HepG2 (cell line): ENCODE data around the gene TATDN2. TPM values are rescaled to one million over a fixed set of nuclear protein-coding genes. Genes with fewer than 3 reads are reported as not detected.

Source experiments
- AGO2 ChIP-seq: fragments of 200-400 bp; formaldehyde crosslinking; optimal IDR thresholded peaks from 2 replicates; pipeline ENCODE3; 2017; ENCODE audit warnings: mild to moderate bottlenecking, low read depth, low read length, moderate library complexity
- ASH2L ChIP-seq: fragments of 300-600, 200-600 bp; sonication (generic); IDR thresholded peaks from 2 replicates; pipeline ENCODE4 v1.7.0; 2017; ENCODE audit warnings: low read depth, mild to moderate bottlenecking, moderate library complexity, mixed read lengths, low read length; ENCODE audit not compliant: insufficient read length
- HDAC1 ChIP-seq: sonication (generic); formaldehyde crosslinking; IDR thresholded peaks from 2 replicates; pipeline ENCODE4 v1.5.1; 2020; ENCODE audit warnings: mild to moderate bottlenecking, missing genetic modification reagents
- HOXA3 ChIP-seq: sonication (generic); formaldehyde crosslinking; IDR thresholded peaks from 2 replicates; pipeline ENCODE4 v1.5.0; 2020; ENCODE audit warnings: missing genetic modification reagents
- IRX3 ChIP-seq: sonication (generic); formaldehyde crosslinking; IDR thresholded peaks from 2 replicates; pipeline ENCODE4 v1.8.1; 2023; ENCODE audit warnings: mild to moderate bottlenecking, low read depth, missing genetic modification reagents, borderline replicate concordance
- NFYC ChIP-seq: IDR thresholded peaks from 2 replicates; pipeline ENCODE4 v1.6.1; 2016; ENCODE audit warnings: missing genetic modification reagents, missing compliant biosample characterization
- POLR2AphosphoS5 ChIP-seq: IDR thresholded peaks from 2 replicates; pipeline ENCODE4 v1.6.1; 2012; ENCODE audit warnings: low read depth, low read length
- RXRB ChIP-seq: IDR thresholded peaks from 2 replicates; pipeline ENCODE4 v1.6.1; 2016; ENCODE audit warnings: borderline replicate concordance, missing genetic modification reagents, missing compliant biosample characterization
- STAG1 ChIP-seq: sonication (generic); formaldehyde crosslinking; IDR thresholded peaks from 2 replicates; pipeline ENCODE4 v1.4.0; 2020; ENCODE audit warnings: missing genetic modification reagents
- ZBTB7A ChIP-seq: sonication (generic); formaldehyde crosslinking; IDR thresholded peaks from 2 replicates; pipeline ENCODE4 v1.8.0; 2022; ENCODE audit warnings: mild to moderate bottlenecking, missing genetic modification reagents
- ZFP1 ChIP-seq: IDR thresholded peaks from 2 replicates; pipeline ENCODE4 v1.6.1; 2016
- ZFYVE20 ChIP-seq: sonication (generic); formaldehyde crosslinking; IDR thresholded peaks from 2 replicates; pipeline ENCODE4 v1.8.0; 2023; ENCODE audit warnings: low read depth, mild to moderate bottlenecking, moderate library complexity, missing genetic modification reagents, borderline replicate concordance
- ZKSCAN8 ChIP-seq: IDR thresholded peaks from 2 replicates; pipeline ENCODE4 v1.6.1; 2016; ENCODE audit warnings: borderline replicate concordance, missing genetic modification reagents, missing compliant biosample characterization
- ZNF317 ChIP-seq: sonication (generic); formaldehyde crosslinking; IDR thresholded peaks from 2 replicates; pipeline ENCODE4 v1.5.0; 2020; ENCODE audit warnings: mild to moderate bottlenecking, missing genetic modification reagents
- ZNF329 ChIP-seq: sonication (generic); formaldehyde crosslinking; IDR thresholded peaks from 2 replicates; pipeline ENCODE4 v1.9.0; 2021; ENCODE audit warnings: low read depth, mild to moderate bottlenecking, missing genetic modification reagents
- ZNF441 ChIP-seq: sonication (generic); formaldehyde crosslinking; IDR thresholded peaks from 2 replicates; pipeline ENCODE4 v1.7.0; 2021; ENCODE audit warnings: missing genetic modification reagents, borderline replicate concordance
- ZNF468 ChIP-seq: sonication (generic); formaldehyde crosslinking; IDR thresholded peaks from 2 replicates; pipeline ENCODE4 v1.8.0; 2022; ENCODE audit warnings: mild to moderate bottlenecking, moderate library complexity, missing genetic modification reagents
- ZNF574 ChIP-seq: sonication (generic); formaldehyde crosslinking; IDR thresholded peaks from 2 replicates; pipeline ENCODE4 v1.4.0; 2020; ENCODE audit warnings: missing genetic modification reagents
- ZNF670 ChIP-seq: sonication (generic); formaldehyde crosslinking; IDR thresholded peaks from 2 replicates; pipeline ENCODE4 v1.8.0; 2022; ENCODE audit warnings: mild to moderate bottlenecking, missing genetic modification reagents, borderline replicate concordance
- ZNF710 ChIP-seq: sonication (generic); formaldehyde crosslinking; IDR thresholded peaks from 2 replicates; pipeline ENCODE4 v1.5.0; 2020; ENCODE audit warnings: mild to moderate bottlenecking, missing genetic modification reagents, borderline replicate concordance
- ZNF737 ChIP-seq: sonication (generic); formaldehyde crosslinking; IDR thresholded peaks from 2 replicates; pipeline ENCODE4 v1.5.0; 2020; ENCODE audit warnings: missing genetic modification reagents, mild to moderate bottlenecking, borderline replicate concordance
- polyA plus RNA-seq, 8 experiments: library from polyadenylated mRNA; depleted of rRNA in 3 of 8; stranded (reverse) in 7 of 8; unstranded in 1 of 8; fragments of >200 nt; fragmentation: Illumina TruSeq in 4 of 8; extraction: Trizol in 4 of 8; gene quantifications; 2 replicates each; pipeline versions ENCODE4 v1.2.1 to v1.2.3, GENCODE V29; 2011 to 2016; ENCODE audit warnings: low read depth in 4 of 8, missing spikeins in 1 of 8, mixed read lengths in 1 of 8; ENCODE audit not compliant: insufficient read depth in 1 of 8
- total RNA-seq, 5 experiments: library from RNA; depleted of rRNA; stranded (reverse); fragments of >200 nt; fragmentation: Illumina TruSeq; extraction: Trizol; gene quantifications; 2 replicates each; pipeline ENCODE4 v1.2.3, GENCODE V29; 2016; ENCODE audit warnings: low read depth in 1 of 5
- TF ChIP-seq, protein P1 (sequence below): IDR thresholded peaks from 2 replicates; pipeline ENCODE4 v1.6.1; 2012; ENCODE audit warnings: inconsistent platforms
- TF ChIP-seq, protein P2 (sequence below): sonication (generic); formaldehyde crosslinking; IDR thresholded peaks from 2 replicates; pipeline ENCODE4 v1.4.0; 2020; ENCODE audit warnings: missing genetic modification reagents

TATDN2 gene
- total and polyA plus RNA-seq, 2 of the 13 experiments (the other 11 are each of a cell fraction or from before 2014, with no cell fraction given) = 12.1 to 21.9 TPM

DNA sequence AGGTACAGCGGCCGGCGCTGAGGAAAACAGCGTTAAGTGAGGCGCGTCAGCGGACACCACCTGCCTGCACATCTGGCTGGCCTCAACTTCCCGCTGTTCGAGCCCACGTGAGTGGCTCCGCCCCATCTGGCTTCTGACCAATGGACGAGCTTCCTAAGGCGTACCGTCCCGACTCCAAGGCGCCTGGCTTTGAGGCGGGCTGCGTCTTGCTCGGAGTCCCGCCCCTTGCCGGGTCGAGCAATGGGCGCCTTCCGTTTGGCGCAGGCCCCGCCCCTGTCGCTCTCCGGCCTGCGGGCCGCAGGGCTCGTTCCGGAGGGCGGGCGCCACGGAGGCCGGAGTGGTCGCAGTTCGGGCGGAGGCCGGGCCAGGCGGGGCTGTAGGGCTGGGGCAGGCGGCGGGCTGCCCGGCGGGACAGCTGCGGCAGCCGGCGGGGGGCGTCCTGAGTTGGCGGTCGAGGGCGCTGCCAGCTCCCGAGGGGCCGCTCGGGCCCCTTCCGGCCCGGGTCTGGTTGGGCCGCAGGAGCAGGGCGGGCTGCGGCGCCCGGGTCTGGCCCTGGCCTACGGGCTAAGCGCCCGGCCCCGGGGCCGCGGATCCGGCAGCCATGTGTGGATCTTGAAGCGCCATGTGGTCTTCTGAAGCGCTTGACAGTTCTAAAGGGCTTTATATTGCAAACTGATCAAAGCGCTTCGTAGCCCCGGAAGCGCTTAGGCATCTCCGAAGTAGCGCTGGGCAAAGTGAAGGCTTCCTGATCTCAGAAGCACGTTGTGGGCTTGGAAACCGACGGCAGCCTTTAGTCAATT, at the start of gene TATDN2 (continued):
- 0 out of 2 replicates have a peak, but pooled peaks have one; percentile 30 for TF ChIP-seq ZNF670 (CRISPR knock-in tag)
- no peak for TF ChIP-seq ZBTB7A
- TF ChIP-seq ZFP1 (CRISPR knock-in tag) = no peak
- TF ChIP-seq, protein P1, sequence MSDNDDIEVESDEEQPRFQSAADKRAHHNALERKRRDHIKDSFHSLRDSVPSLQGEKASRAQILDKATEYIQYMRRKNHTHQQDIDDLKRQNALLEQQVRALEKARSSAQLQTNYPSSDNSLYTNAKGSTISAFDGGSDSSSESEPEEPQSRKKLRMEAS = peak; percentile 95
- 0 out of 2 replicates have a peak, but pooled peaks have one; percentile 29 for TF ChIP-seq ZNF710 (CRISPR knock-in tag)
- peak; percentile 51; the same call in 1 of the 2 replicates for TF ChIP-seq HDAC1 (CRISPR knock-in tag)
- TF ChIP-seq RXRB (CRISPR knock-in tag) = no peak; the same call in 1 of the 2 replicates
- peak; percentile 37; the same call in 1 of the 2 replicates for TF ChIP-seq ZKSCAN8 (CRISPR knock-in tag)
- peak; percentile 59 for TF ChIP-seq ASH2L
- peak; percentile 68 for TF ChIP-seq ZNF574 (CRISPR knock-in tag)
- TF ChIP-seq, protein P2, sequence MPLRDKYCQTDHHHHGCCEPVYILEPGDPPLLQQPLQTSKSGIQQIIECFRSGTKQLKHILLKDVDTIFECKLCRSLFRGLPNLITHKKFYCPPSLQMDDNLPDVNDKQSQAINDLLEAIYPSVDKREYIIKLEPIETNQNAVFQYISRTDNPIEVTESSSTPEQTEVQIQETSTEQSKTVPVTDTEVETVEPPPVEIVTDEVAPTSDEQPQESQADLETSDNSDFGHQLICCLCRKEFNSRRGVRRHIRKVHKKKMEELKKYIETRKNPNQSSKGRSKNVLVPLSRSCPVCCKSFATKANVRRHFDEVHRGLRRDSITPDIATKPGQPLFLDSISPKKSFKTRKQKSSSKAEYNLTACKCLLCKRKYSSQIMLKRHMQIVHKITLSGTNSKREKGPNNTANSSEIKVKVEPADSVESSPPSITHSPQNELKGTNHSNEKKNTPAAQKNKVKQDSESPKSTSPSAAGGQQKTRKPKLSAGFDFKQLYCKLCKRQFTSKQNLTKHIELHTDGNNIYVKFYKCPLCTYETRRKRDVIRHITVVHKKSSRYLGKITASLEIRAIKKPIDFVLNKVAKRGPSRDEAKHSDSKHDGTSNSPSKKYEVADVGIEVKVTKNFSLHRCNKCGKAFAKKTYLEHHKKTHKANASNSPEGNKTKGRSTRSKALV (CRISPR knock-in tag) = 0 out of 2 replicates have a peak, but pooled peaks have one; percentile 31
- no peak for TF ChIP-seq ZNF468 (CRISPR knock-in tag)
- TF ChIP-seq IRX3 = peak; percentile 64; the same call in 1 of the 2 replicates
- no peak for TF ChIP-seq AGO2
- TF ChIP-seq HOXA3 (CRISPR knock-in tag) = peak; percentile 79
- no peak for TF ChIP-seq ZFYVE20 (CRISPR knock-in tag)
- TF ChIP-seq POLR2AphosphoS5 = peak; percentile 65
- no peak for TF ChIP-seq ZNF329 (CRISPR knock-in tag)
- TF ChIP-seq ZNF317 (CRISPR knock-in tag) = peak; percentile 32; the same call in 1 of the 2 replicates
- TF ChIP-seq NFYC (CRISPR knock-in tag) = peak; percentile 84
- 0 out of 2 replicates have a peak, but pooled peaks have one; percentile 24 for TF ChIP-seq ZNF737 (CRISPR knock-in tag)
- TF ChIP-seq ZNF441 (CRISPR knock-in tag) = peak; percentile 46; the same call in 1 of the 2 replicates
- peak; percentile 6; the same call in 1 of the 2 replicates for TF ChIP-seq STAG1 (CRISPR knock-in tag)
